HEK293T (cell line): ENCODE data around the gene HGF.

Experiments
- BHLHE40 ChIP-seq: fragments of 450-650 bp; IDR thresholded peaks from 2 replicates; pipeline ENCODE4 v1.6.1; 2016; ENCODE audit warnings: mild to moderate bottlenecking, moderate library complexity, borderline replicate concordance
- FOXK2 ChIP-seq: fragments of 450-650 bp; IDR thresholded peaks from 2 replicates; pipeline ENCODE4 v1.6.1; 2016; ENCODE audit warnings: mild to moderate bottlenecking
- LEF1 ChIP-seq: fragments of 450-650 bp; IDR thresholded peaks from 2 replicates; pipeline ENCODE4 v1.6.1; 2017; ENCODE audit warnings: mild to moderate bottlenecking, borderline replicate concordance
- SP1 ChIP-seq: fragments of 450-650 bp; IDR thresholded peaks from 2 replicates; pipeline ENCODE4 v1.6.1; 2017
- TARDBP ChIP-seq: fragments of 450-650 bp; IDR thresholded peaks from 2 replicates; pipeline ENCODE4 v1.6.1; 2016

GRCh38 chr7:81710751-81711150, 59.1 kb downstream of the HGF start:
- TF ChIP-seq FOXK2 (no peak), TARDBP (no peak), SP1 (no peak), LEF1 (no peak), BHLHE40 (no peak)
